ENCODE measurements around the gene MRC2. TPM values are rescaled to one million over a fixed set of nuclear protein-coding genes. Genes with fewer than 3 reads are reported as not detected.

Gene MRC2
- total RNA-seq, 1 donor from 2014 or later: 40.0 TPM

Other genes starting within 250 kb of the MRC2 start
- gene EFCAB3, start 247.1 kb upstream of the MRC2 start, total RNA-seq: not detected
- gene METTL2A, start 203.8 kb upstream of the MRC2 start, total RNA-seq: 22.4 TPM
- 63.9 TPM for gene TLK2, start 148.8 kb upstream of the MRC2 start, total RNA-seq
- gene MARCHF10, start 180.6 kb downstream of the MRC2 start, total RNA-seq: 0.60 TPM

Measured in ureter (tissue), 1 donor.